ENCODE measurements around the gene OOSP4B.

- TF ChIP-seq, protein P1, sequence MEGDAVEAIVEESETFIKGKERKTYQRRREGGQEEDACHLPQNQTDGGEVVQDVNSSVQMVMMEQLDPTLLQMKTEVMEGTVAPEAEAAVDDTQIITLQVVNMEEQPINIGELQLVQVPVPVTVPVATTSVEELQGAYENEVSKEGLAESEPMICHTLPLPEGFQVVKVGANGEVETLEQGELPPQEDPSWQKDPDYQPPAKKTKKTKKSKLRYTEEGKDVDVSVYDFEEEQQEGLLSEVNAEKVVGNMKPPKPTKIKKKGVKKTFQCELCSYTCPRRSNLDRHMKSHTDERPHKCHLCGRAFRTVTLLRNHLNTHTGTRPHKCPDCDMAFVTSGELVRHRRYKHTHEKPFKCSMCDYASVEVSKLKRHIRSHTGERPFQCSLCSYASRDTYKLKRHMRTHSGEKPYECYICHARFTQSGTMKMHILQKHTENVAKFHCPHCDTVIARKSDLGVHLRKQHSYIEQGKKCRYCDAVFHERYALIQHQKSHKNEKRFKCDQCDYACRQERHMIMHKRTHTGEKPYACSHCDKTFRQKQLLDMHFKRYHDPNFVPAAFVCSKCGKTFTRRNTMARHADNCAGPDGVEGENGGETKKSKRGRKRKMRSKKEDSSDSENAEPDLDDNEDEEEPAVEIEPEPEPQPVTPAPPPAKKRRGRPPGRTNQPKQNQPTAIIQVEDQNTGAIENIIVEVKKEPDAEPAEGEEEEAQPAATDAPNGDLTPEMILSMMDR (conservative IDR thresholded peaks at IDR 0.05; ENCODE audit: low read depth, low read length) = no peak
- TF ChIP-seq ELK1 (IDR thresholded peaks at IDR 0.05; ENCODE audit: borderline replicate concordance, low read depth, low read length) = no peak
- no peak for TF ChIP-seq POLR2A (IDR thresholded peaks at IDR 0.05; ENCODE audit: low read depth, low read length)
- no peak for TF ChIP-seq RAD21 (IDR thresholded peaks at IDR 0.05; ENCODE audit: low read length)
- TF ChIP-seq RCOR1 (IDR thresholded peaks at IDR 0.05; ENCODE audit: insufficient replicate concordance, low read length) = no peak
- no peak for TF ChIP-seq CEBPB (IDR thresholded peaks at IDR 0.05; ENCODE audit: low read depth, low read length)
- TF ChIP-seq BHLHE40 (IDR thresholded peaks at IDR 0.05; ENCODE audit: low read depth, low read length) = no peak
These were observed 42.1 kb downstream of the OOSP4B start for GRCh38 chr11:60059052-60059451.
